WERI-Rb-1 (cell line): ENCODE results near the gene MLF2.

Source experiments
- DNase-seq: peaks from one replicate; pipeline ENCODE4 v3.0.0-alpha.2; 2020
- H3K27ac ChIP-seq: fragments of 250-450 bp; sonication (Bioruptor Pico); 2 replicates; pipeline ENCODE4 v1.5.1; 2020; ENCODE audit warnings: mild to moderate bottlenecking, moderate library complexity
- H3K27me3 ChIP-seq: fragments of 250-450 bp; sonication (Bioruptor Pico); 2 replicates; pipeline ENCODE4 v1.5.1; 2021; ENCODE audit warnings: mild to moderate bottlenecking, low read depth, moderate library complexity; ENCODE audit not compliant: insufficient read depth, severe bottlenecking
- H3K36me3 ChIP-seq: fragments of 250-450 bp; sonication (Bioruptor Pico); 2 replicates; pipeline ENCODE4 v1.5.1; 2020; ENCODE audit warnings: mild to moderate bottlenecking, moderate library complexity
- H3K4me3 ChIP-seq: 2 replicates; pipeline ENCODE4 v1.5.1; 2011; ENCODE audit warnings: low read depth, mild to moderate bottlenecking, control low read depth, low read length
- H3K9me3 ChIP-seq: fragments of 250-450 bp; sonication (Bioruptor Pico); 2 replicates; pipeline ENCODE4 v1.5.1; 2021; ENCODE audit warnings: mild to moderate bottlenecking, moderate library complexity; ENCODE audit not compliant: severe bottlenecking
- TF ChIP-seq, protein P1 (sequence below): IDR thresholded peaks from 2 replicates; pipeline ENCODE4 v1.5.1; 2011; ENCODE audit warnings: low read depth, mild to moderate bottlenecking, control low read depth, inconsistent platforms, low read length

Gene MLF2

GRCh38 chr12:6791931-6792520, 39.1 kb upstream of the MLF2 start:
- H3K4me3 ChIP-seq, result no peak overlapping the region
- no peaks in the 10 kb centered on the region for H3K27me3 ChIP-seq
- DNase-seq, result no peak
- no peaks in the 10 kb centered on the region for H3K9me3 ChIP-seq
- H3K27ac ChIP-seq, result no peak overlapping the region
- no peaks in the 10 kb centered on the region for H3K36me3 ChIP-seq
- TF ChIP-seq, protein P1, sequence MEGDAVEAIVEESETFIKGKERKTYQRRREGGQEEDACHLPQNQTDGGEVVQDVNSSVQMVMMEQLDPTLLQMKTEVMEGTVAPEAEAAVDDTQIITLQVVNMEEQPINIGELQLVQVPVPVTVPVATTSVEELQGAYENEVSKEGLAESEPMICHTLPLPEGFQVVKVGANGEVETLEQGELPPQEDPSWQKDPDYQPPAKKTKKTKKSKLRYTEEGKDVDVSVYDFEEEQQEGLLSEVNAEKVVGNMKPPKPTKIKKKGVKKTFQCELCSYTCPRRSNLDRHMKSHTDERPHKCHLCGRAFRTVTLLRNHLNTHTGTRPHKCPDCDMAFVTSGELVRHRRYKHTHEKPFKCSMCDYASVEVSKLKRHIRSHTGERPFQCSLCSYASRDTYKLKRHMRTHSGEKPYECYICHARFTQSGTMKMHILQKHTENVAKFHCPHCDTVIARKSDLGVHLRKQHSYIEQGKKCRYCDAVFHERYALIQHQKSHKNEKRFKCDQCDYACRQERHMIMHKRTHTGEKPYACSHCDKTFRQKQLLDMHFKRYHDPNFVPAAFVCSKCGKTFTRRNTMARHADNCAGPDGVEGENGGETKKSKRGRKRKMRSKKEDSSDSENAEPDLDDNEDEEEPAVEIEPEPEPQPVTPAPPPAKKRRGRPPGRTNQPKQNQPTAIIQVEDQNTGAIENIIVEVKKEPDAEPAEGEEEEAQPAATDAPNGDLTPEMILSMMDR, result no peak

- H3K36me3 ChIP-seq, result no peaks in the 10 kb centered on the region
- H3K27ac ChIP-seq, result no peak overlapping the region
- TF ChIP-seq, protein P1, result no peak
- DNase-seq, result no peak
- no peak overlapping the region for H3K4me3 ChIP-seq
- H3K9me3 ChIP-seq, result no peaks in the 10 kb centered on the region
- H3K27me3 ChIP-seq, result no peaks in the 10 kb centered on the region
Measured at GRCh38 chr12:6790496-6791150, 37.7 kb upstream of the MLF2 start.

DNA sequence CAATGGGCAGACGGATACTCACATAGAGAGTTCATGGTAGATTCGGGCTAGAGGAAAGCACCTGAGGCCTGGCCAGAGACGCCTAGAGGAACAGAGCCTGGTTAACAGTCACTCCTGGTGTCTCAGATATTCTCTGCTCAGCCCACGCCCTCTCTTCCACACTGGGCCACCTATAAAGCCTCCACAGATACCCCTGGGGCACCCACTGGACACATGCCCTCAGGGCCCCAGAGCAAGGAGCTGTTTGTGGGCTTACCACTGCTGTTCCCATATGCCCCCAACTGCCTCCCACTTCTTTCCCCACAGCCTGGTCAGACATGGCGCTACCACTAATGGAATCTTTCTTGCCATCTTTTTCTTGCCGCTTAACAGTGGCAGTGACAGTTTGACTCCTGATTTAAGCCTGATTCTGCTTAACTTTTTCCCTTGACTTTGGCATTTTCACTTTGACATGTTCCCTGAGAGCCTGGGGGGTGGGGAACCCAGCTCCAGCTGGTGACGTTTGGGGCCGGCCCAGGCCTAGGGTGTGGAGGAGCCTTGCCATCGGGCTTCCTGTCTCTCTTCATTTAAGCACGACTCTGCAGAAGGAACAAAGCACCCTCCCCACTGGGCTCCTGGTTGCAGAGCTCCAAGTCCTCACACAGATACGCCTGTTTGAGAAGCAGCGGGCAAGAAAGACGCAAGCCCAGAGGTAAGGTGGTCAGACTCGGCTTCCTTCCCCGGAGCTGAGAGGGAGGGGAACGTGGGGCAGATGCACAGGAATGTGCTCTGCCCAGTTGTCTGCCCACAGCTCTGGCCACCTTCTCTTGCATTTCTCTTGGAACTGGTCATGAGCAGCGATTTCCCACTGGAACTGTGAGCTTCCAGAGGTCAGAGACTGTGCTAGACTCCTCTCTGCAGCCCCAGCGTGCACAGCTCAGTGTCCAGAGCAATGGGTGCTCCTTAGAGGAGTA, 36.3 kb upstream of the MLF2 start, which contains the start of gene CD4:
Gene CD4, plus strand, starts transcription at position 557 of the 953 bp plus-strand sequence. CDS start 10,611 bp downstream, outside the sequence.
- H3K27me3 ChIP-seq, result no peaks in the 10 kb centered on the region
- DNase-seq, result no peak
- no peaks in the 10 kb centered on the region for H3K36me3 ChIP-seq
- TF ChIP-seq, protein P1, result no peak
- H3K27ac ChIP-seq, result no peak within 1 kb of the TSS
- no peaks in the 10 kb centered on the region for H3K9me3 ChIP-seq
- no peak within 1 kb of the TSS for H3K4me3 ChIP-seq

DNA sequence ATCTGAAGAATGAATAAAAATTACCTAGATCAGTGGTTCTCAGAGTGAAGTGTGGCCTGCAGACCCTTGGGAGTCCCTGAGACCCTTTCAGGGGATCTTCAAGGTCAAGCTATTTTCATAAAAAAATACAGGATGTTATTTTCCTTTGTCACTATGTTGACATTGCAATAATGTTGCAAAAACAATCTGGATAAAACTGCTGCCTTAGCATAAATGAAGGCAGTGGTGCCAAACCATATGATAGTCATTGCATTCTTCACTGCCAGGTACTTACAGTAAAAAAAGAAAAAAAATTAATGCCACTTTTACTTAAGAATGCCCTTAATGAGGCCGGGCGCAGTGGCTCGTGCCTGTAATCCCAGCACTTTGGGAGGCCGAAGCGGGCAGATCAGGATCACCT, 34.4 kb upstream of the MLF2 start:
- Histone ChIP-seq H3K27me3 (no peaks in the 10 kb centered on the region), H3K27ac (no peak overlapping the region), H3K9me3 (no peaks in the 10 kb centered on the region), H3K4me3 (no peak overlapping the region), H3K36me3 (no peaks in the 10 kb centered on the region)
- no peak for DNase-seq
- TF ChIP-seq, protein P1, result no peak

GRCh38 chr12:6786416-6787094, 33.6 kb upstream of the MLF2 start:
- TF ChIP-seq, protein P1, result no peak
- DNase-seq, result no peak
- Histone ChIP-seq H3K9me3 (no peaks in the 10 kb centered on the region), H3K27ac (no peak overlapping the region), H3K36me3 (no peaks in the 10 kb centered on the region), H3K4me3 (no peak overlapping the region), H3K27me3 (no peaks in the 10 kb centered on the region)
